SK-N-MC (cell line): ENCODE data around the gene CTNNA3.

Experiments
- EZH2 ChIP-seq: fragments of 200-600 bp; sonication (generic); IDR thresholded peaks from one replicate; pipeline ENCODE4 v1.6.1; 2017; ENCODE audit warnings: antibody characterized with exemption
- POLR2AphosphoS5 ChIP-seq: IDR thresholded peaks from 2 replicates; pipeline ENCODE4 v1.6.1; 2012; ENCODE audit warnings: mild to moderate bottlenecking, low read depth, low read length, borderline replicate concordance

GRCh38 chr10:66565999-66566398, 1130.0 kb downstream of the CTNNA3 start:
- TF ChIP-seq POLR2AphosphoS5 (no peak), EZH2 (no peak)
